ENCODE measurements around the gene HYAL3.

GRCh38 chr3:50260027-50260941 is 38.9 kb downstream of the HYAL3 start:
- TF ChIP-seq POLR2AphosphoS5 (IDR thresholded peaks at IDR 0.05; ENCODE audit: borderline replicate concordance, low read depth, low read length): no peak; the same call in 1 of the 2 replicates
- no peak for TF ChIP-seq EZH2 (IDR thresholded peaks at IDR 0.05)
- TF ChIP-seq FOXP2 (optimal IDR thresholded peaks at IDR 0.05; ENCODE audit: control extremely low read depth, extremely low read length, insufficient read depth): no peak
